CD4-positive, CD25-positive, alpha-beta regulatory T cell (primary cell): ENCODE data around the gene PPP1R15A. TPM values are rescaled to one million over a fixed set of nuclear protein-coding genes. Genes with fewer than 3 reads are reported as not detected.
"Not testable (repeated sequence)": the region's sequence is repeated elsewhere in the genome, so short reads cannot be mapped to it uniquely, and the experiment has no call there.

Experiments
- ATAC-seq, 2 donors: fragments of 150-1000 bp; cut with Tn5 transposase; one replicate each; pipeline ENCODE4 v1.10.0; 2021; ENCODE audit warnings: low read depth in 2 of 2, moderate number of reproducible peaks in 2 of 2, moderate library complexity in 1 of 2
- DNase-seq, 3 donors: peaks; one replicate each; pipeline versions ENCODE4 v3.0.0 to v3.0.0-alpha.2; 2012 to 2022; ENCODE audit warnings: mixed read lengths in 1 of 3
- H3K27ac ChIP-seq: one replicate; pipeline ENCODE4 v1.7.0; 2013; ENCODE audit warnings: mild to moderate bottlenecking, low read length; ENCODE audit not compliant: insufficient read depth, poor library complexity, severe bottlenecking
- H3K27me3 ChIP-seq: one replicate; pipeline ENCODE4 v1.7.0; 2013; ENCODE audit warnings: low read length; ENCODE audit not compliant: control insufficient read depth, insufficient read depth
- H3K36me3 ChIP-seq: one replicate; pipeline ENCODE4 v1.7.0; 2013; ENCODE audit warnings: mild to moderate bottlenecking, low read length, moderate library complexity; ENCODE audit not compliant: control insufficient read depth, insufficient read depth
- H3K4me1 ChIP-seq: 2 replicates; pipeline ENCODE4 v1.7.0; 2013; ENCODE audit warnings: mild to moderate bottlenecking, low read length; ENCODE audit not compliant: insufficient read depth, control insufficient read depth, poor library complexity, severe bottlenecking
- H3K4me3 ChIP-seq: one replicate; pipeline ENCODE4 v1.7.0; 2013; ENCODE audit warnings: low read depth, mild to moderate bottlenecking, low read length, moderate library complexity
- H3K9me3 ChIP-seq, 2 experiments: 1 replicate in 1 of 2; 2 replicates in 1 of 2; pipeline ENCODE4 v1.7.0; 2013; ENCODE audit warnings: low read length in 2 of 2, mild to moderate bottlenecking in 1 of 2, moderate library complexity in 1 of 2; ENCODE audit not compliant: control insufficient read depth in 2 of 2
- H3K27ac Mint-ChIP-seq, 3 donors: one replicate each; pipeline ENCODE4 v1.8.0; 2020 to 2022; ENCODE audit warnings: mild to moderate bottlenecking in 3 of 3, mixed read lengths in 3 of 3, moderate library complexity in 2 of 3
- H3K27me3 Mint-ChIP-seq: one replicate; pipeline ENCODE4 v1.8.0; 2022; ENCODE audit warnings: mild to moderate bottlenecking, mixed read lengths
- H3K36me3 Mint-ChIP-seq: one replicate; pipeline ENCODE4 v1.8.0; 2020; ENCODE audit warnings: mixed read lengths
- H3K4me1 Mint-ChIP-seq, 4 donors: one replicate each; pipeline ENCODE4 v1.8.0; 2020 to 2022; ENCODE audit warnings: mixed read lengths in 4 of 4, mild to moderate bottlenecking in 1 of 4
- H3K4me3 Mint-ChIP-seq, 4 donors: one replicate each; pipeline ENCODE4 v1.8.0; 2020 to 2022; ENCODE audit warnings: mild to moderate bottlenecking in 4 of 4, mixed read lengths in 4 of 4, moderate library complexity in 3 of 4
- H3K9me3 Mint-ChIP-seq, 7 donors: one replicate each; pipeline ENCODE4 v1.8.0; 2020 to 2022; ENCODE audit warnings: mixed read lengths in 7 of 7, mild to moderate bottlenecking in 3 of 7, moderate library complexity in 2 of 7
- polyA plus RNA-seq, 4 donors: library from polyadenylated mRNA; unstranded; fragments of 300-500 nt; fragmentation: Illumina TruSeq; gene quantifications; one replicate each; pipeline ENCODE4 v1.2.3, GENCODE V29; 2021
- total RNA-seq: library from RNA; stranded (reverse); gene quantifications from one replicate; pipeline ENCODE4 v1.2.3, GENCODE V29; 2022

PPP1R15A gene
- total and polyA plus RNA-seq, 5 donors from 2014 or later = 39.1 to 840 (median 52.8) TPM

DNA sequence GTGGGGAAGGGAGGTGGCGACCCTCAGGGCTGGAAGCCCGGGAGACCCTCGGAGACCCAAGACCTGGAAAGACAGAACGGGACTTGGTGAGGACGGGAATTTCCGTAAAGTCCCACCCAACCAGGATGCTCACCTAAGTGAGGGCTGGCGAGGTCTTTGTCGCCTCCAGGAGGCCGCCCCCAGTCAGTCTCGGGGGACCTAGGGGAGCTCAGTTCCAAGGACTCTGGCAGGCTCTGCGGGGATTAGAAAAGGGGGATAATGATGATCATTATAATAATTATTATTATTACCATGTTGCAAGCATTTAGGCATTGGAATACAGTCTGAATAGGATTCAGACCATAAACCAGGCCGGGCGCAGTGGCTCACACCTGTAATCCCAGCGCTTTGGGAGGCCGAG is 26.8 kb upstream of the PPP1R15A start:
- no peak overlapping the region for H3K4me3 ChIP-seq
- ATAC-seq (no peak), DNase-seq (no peak)
- no peak overlapping the region for H3K27ac Mint-ChIP-seq
- no peaks in the 10 kb centered on the region for H3K9me3 ChIP-seq
- H3K4me1 Mint-ChIP-seq = peaks cover 0 to 2% (median 0%) of the 10 kb centered on the region in 4 donors
- H3K36me3 ChIP-seq = no peaks in the 10 kb centered on the region
- H3K36me3 Mint-ChIP-seq = peaks cover 4% of the 10 kb centered on the region
- H3K27me3 ChIP-seq = no peaks in the 10 kb centered on the region
- peaks cover 6% of the 10 kb centered on the region for H3K27me3 Mint-ChIP-seq
- H3K4me1 ChIP-seq = no peaks in the 10 kb centered on the region
- no peak overlapping the region for H3K4me3 Mint-ChIP-seq
- H3K9me3 Mint-ChIP-seq = no peaks in the 10 kb centered on the region
- no peak overlapping the region for H3K27ac ChIP-seq

GRCh38 chr19:48846659-48847058 is 25.6 kb upstream of the PPP1R15A start:
- ATAC-seq, H3K4me1 ChIP-seq, H3K36me3 Mint-ChIP-seq, H3K9me3 Mint-ChIP-seq, H3K27ac ChIP-seq, H3K27me3 Mint-ChIP-seq, H3K4me3 Mint-ChIP-seq, H3K4me3 ChIP-seq, DNase-seq, H3K4me1 Mint-ChIP-seq, H3K27ac Mint-ChIP-seq, H3K27me3 ChIP-seq, H3K36me3 ChIP-seq, H3K9me3 ChIP-seq: not testable (repeated sequence)

- H3K36me3 ChIP-seq = no peaks in the 10 kb centered on the region
- no peak overlapping the region for H3K4me3 Mint-ChIP-seq
- H3K27ac ChIP-seq = no peak overlapping the region
- H3K9me3 ChIP-seq = no peaks in the 10 kb centered on the region
- no peaks in the 10 kb centered on the region for H3K4me1 ChIP-seq
- ATAC-seq (no peak), DNase-seq (no peak)
- no peaks in the 10 kb centered on the region for H3K9me3 Mint-ChIP-seq
- no peaks in the 10 kb centered on the region for H3K4me1 Mint-ChIP-seq
- H3K36me3 Mint-ChIP-seq = peaks cover 4% of the 10 kb centered on the region
- no peaks in the 10 kb centered on the region for H3K27me3 Mint-ChIP-seq
- no peaks in the 10 kb centered on the region for H3K27me3 ChIP-seq
- H3K27ac Mint-ChIP-seq = no peak overlapping the region
- no peak overlapping the region for H3K4me3 ChIP-seq
These were observed 19.9 kb upstream of the PPP1R15A start for GRCh38 chr19:48852292-48852691.

GRCh38 chr19:48853483-48853882 is 18.7 kb upstream of the PPP1R15A start:
- Mint-ChIP-seq H3K9me3 (peaks cover 0 to 1% (median 0%) of the 10 kb centered on the region in 7 donors), H3K4me3 (no peak overlapping the region), H3K27ac (no peak overlapping the region), H3K27me3 (no peaks in the 10 kb centered on the region), H3K36me3 (peaks cover 4% of the 10 kb centered on the region), H3K4me1 (peaks cover 0 to 1% (median under 1%) of the 10 kb centered on the region in 4 donors)
- ATAC-seq = no peak
- Histone ChIP-seq H3K4me3 (no peak overlapping the region), H3K9me3 (no peaks in the 10 kb centered on the region), H3K4me1 (no peaks in the 10 kb centered on the region), H3K36me3 (no peaks in the 10 kb centered on the region), H3K27me3 (no peaks in the 10 kb centered on the region), H3K27ac (no peak overlapping the region)
- no peak for DNase-seq

DNA sequence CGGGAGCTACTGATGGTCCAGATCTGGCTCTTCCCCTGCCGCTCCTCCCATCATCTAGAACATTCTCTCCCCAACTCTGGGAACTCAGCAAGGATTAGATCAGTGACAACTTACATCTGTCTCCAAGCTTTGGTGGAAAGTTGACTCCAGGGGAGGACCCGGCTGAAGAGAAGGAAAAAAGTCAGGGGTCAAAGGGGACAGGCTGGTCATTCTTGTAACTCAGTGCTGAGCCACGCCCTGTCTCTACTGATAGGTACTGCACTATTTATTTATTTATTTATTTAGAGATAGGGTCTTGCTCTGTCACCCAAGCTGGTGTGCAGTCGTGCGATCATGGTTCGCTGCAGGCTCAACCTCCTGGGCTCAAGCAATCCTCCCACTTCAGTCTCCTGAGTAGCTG is 18.1 kb upstream of the PPP1R15A start:
- Histone ChIP-seq H3K27ac (no peak overlapping the region), H3K9me3 (no peaks in the 10 kb centered on the region), H3K4me3 (no peak overlapping the region), H3K4me1 (peaks cover 6% of the 10 kb centered on the region), H3K27me3 (no peaks in the 10 kb centered on the region), H3K36me3 (no peaks in the 10 kb centered on the region)
- DNase-seq (no peak), ATAC-seq (no peak)
- Mint-ChIP-seq H3K4me1 (peaks cover 0 to 8% (median 2%) of the 10 kb centered on the region in 4 donors), H3K36me3 (peaks cover 4% of the 10 kb centered on the region), H3K27me3 (no peaks in the 10 kb centered on the region), H3K9me3 (peaks cover 0 to 1% (median 0%) of the 10 kb centered on the region in 7 donors), H3K27ac (no peak overlapping the region), H3K4me3 (no peak overlapping the region)

GRCh38 chr19:48856921-48857320 is 15.3 kb upstream of the PPP1R15A start:
- H3K4me3 Mint-ChIP-seq = no peak overlapping the region
- H3K9me3 Mint-ChIP-seq = peaks cover 0 to 1% (median 0%) of the 10 kb centered on the region in 7 donors
- no peaks in the 10 kb centered on the region for H3K27me3 Mint-ChIP-seq
- H3K4me1 ChIP-seq = peaks cover 11% of the 10 kb centered on the region
- H3K27ac ChIP-seq = no peak overlapping the region
- peaks cover 0 to 12% (median 6%) of the 10 kb centered on the region in 4 donors for H3K4me1 Mint-ChIP-seq
- H3K4me3 ChIP-seq = no peak overlapping the region
- no peaks in the 10 kb centered on the region for H3K27me3 ChIP-seq
- ATAC-seq (no peak), DNase-seq (no peak)
- H3K36me3 Mint-ChIP-seq = no peaks in the 10 kb centered on the region
- H3K27ac Mint-ChIP-seq = no peak overlapping the region
- no peaks in the 10 kb centered on the region for H3K36me3 ChIP-seq
- no peaks in the 10 kb centered on the region for H3K9me3 ChIP-seq

DNA sequence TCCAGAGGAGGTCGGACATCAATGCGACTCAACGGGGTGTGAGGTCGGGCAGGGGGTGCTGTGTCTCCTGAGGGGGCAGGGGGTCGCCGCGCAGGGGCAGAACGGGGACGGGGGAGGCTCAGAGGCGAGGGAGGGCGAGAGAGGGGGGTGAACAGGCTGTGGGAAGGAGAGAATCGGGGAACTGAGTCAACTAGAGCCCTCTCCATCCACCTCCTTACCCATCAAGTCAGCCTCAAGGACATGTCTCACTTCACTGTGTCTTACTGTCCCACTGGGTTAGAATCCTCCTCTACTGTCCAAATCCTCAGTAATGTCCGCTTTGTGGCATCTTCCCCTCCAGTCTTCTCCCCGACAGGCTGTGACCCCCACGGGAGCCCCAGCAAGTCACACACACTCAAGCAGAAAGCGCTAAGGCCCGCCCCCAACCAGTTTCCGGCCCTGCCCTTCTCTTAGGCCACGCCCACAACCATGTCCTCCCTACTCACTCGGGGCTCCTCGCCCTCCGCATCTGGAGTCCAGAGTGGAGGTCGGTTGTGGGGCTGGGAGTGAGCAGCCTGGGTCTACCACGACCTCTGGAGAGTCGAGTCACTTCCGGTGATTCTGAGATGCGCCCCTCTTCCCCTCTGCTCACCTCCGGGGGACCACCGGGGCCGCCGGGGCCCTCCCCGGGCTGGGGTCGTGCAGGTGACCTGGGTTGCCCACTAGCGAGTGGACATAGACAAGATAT is 13.1 kb upstream of the PPP1R15A start:
- Mint-ChIP-seq H3K27me3 (no peaks in the 10 kb centered on the region), H3K27ac (peak overlapping the region; percentile 89 to 92 (median 91)), H3K9me3 (peaks cover 0 to 1% (median 0%) of the 10 kb centered on the region in 7 donors), H3K4me3 (peak overlapping the region; percentile 76 to 99 (median 93)), H3K4me1 (peaks cover 0 to 12% (median 6%) of the 10 kb centered on the region in 4 donors), H3K36me3 (no peaks in the 10 kb centered on the region)
- Histone ChIP-seq H3K27ac (peak overlapping the region; percentile 47), H3K4me1 (peaks cover 11% of the 10 kb centered on the region), H3K27me3 (no peaks in the 10 kb centered on the region), H3K9me3 (no peaks in the 10 kb centered on the region), H3K4me3 (peak overlapping the region; percentile 84), H3K36me3 (no peaks in the 10 kb centered on the region)
- ATAC-seq = peak; percentile 78 to 79
- DNase-seq = peak; percentile 72 to 84 (median 79)
